ENCODE results near the gene MTG2.

MTG2 gene

GRCh38 chr20:62222972-62223371 lies 40.1 kb downstream of the MTG2 start:
- no peak for DNase-seq

- DNase-seq: no peak
Measured at GRCh38 chr20:62223571-62223970, 40.7 kb downstream of the MTG2 start.

DNA sequence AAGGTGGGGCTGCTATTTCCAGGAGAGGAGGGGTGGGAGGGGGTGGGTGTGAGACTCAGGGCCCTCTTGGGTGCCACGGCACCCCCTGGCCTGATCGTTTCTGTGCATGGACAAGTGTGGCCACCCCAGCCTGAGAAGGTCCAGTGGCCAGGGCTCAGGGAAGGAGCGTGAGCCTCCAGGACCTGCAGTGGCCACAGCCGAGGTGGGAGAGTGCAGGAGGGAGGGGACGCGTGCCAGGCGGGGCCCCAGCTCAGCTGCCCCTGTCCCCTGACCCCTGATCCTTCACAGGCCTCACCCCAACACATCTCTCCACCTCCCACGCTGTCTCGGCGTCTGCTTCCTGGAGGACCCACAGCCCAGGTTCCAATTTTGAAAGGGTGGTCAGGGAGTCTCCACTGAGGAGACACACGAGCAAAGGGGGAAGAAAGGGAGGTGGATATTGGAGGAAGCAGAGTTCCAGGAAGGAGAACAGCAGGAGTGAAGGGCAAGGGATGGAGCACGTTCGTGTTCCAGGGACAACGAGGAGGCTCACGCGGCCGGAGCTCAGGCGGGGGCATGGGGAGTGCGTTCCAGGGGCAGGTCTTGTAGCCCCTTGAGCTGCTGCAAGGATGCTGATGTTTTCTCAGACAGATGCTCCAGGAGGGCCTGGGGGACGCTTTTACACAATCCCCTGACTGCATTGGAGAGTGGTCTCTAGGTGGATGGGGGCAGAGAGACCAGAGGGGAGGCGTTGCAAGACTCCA lies 41.5 kb downstream of the MTG2 start:
- DNase-seq: no peak

DNA sequence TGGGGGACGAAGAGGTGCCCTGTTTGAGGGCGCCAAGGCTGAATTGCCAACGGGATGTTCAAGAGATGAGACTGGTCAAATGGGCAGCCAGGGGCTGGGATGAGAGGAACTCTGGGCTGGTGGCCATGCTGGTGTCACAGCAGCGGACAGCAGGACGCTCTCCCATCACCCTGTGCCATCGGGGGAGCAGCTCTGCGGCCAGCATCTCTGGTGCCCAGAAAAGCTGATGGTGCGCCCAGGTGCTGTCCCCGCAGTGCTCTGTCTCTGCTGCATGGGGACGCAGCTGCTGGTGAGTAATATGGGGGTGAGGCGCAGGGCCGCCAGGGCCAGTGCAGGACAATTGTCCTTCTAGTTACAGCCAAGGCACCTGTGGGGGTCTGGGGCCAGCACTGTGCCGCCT lies 42.2 kb downstream of the MTG2 start:
- DNase-seq: no peak

- DNase-seq: no peak
Measured at GRCh38 chr20:62225820-62226635, 43.2 kb downstream of the MTG2 start.

DNA sequence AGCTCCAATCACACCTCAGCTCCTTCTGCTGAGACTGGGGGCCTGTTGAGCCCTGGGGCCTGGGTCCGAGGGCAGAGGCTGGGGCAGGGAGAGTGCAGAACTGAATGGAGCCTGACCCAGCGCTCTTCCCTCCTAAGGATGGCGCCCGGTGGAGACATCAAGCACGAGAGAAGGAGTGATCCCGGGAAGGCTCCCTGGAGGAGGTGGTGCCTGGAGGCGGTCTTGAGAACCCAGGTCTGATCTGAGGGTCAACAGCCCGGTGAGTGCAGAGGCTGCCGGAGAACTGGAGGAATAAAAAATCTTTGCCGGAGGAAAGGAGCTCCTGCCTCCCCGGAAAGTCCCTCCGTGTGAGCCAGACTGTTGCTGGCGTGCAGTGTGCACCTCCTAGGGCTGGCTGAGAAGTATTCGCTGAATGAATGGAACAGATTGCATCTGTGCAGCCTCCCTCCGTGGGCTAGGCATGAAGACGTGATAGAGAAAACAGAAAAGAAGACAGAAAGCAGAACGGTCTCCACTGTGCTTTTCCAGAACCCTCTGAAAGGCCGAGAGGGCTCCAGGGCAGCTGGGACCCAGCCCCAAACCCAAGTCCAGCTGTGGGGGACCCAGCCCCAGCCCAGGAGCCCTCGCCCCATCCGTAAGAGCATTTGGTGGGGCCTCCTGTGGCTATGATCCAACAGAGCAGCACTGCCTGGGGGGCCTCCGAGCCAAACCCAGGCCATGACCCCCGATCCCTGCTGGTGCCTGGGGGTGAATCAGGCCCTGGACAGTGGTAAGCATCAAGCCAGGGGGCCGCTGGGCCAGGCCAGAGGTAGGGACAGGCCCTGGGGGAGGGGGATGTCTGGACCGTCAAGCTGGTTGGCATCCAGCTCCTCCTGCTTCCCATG lies 44.1 kb downstream of the MTG2 start:
- DNase-seq: no peak

GRCh38 chr20:62227591-62227976 lies 44.8 kb downstream of the MTG2 start:
- no peak for DNase-seq

GRCh38 chr20:62227977-62228958 lies 45.4 kb downstream of the MTG2 start:
- no peak for DNase-seq

GRCh38 chr20:62228982-62229545 lies 46.2 kb downstream of the MTG2 start:
- DNase-seq: no peak

DNA sequence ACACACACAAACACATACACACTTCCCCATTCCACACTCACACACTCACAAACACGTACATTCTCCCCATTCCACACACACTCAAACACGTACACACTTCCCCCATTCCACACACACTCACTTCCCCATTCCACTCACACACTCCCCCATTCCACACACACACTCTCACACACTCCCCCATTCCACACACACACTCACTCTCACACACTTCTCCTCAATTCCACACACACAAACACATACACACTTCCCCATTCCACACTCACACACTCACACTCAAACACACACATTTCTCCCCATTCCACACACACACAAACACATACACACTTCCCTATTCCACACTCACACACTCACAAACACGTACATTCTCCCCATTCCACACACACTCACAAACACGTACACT lies 46.8 kb downstream of the MTG2 start:
- no peak for DNase-seq

- no peak for DNase-seq
Measured at GRCh38 chr20:62230276-62230675, 47.4 kb downstream of the MTG2 start.

GRCh38 chr20:62230696-62231095 lies 47.9 kb downstream of the MTG2 start:
- no peak for DNase-seq

DNA sequence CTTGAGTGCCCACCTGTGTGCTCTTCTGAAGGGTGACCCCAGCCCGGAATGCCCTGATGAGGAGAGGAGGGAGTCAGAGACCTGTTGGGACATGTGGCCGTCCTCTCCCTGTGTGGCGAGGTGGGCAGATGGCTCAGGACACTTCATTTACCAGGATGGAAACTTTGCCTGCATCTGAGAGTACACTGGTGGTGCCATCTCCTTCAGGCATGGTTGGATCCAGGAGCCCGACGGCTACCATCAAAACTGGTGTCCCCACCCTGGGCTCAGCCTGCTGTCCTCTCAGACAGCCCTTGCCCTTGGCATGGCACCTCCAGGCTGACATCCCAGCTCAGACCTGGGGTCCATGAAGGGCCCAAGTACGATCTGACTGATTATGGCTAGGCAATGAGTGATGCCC lies 48.5 kb downstream of the MTG2 start:
- DNase-seq: no peak

DNA sequence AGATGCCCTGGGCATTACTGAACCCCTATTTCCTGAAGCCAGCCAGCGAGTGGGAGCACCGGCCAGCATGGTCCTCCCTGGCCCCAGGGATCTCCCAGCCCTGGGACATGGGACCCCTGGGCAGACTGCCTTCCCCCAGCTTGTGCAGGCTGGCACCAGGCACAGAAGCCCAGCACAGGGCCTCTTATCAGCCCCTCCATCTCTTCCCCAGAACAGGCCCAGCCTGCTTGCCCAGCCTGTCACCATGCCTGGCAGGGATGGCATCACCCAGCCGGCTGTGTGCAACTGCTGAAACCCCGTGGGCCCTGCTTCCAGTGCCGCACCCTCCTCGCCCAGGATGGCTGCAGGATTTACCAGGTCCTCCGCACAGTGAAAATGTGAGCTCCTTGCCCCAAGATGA lies 49.4 kb downstream of the MTG2 start:
- DNase-seq: no peak

GRCh38 chr20:62232770-62233645 lies 50.2 kb downstream of the MTG2 start:
- no peak for DNase-seq

DNA sequence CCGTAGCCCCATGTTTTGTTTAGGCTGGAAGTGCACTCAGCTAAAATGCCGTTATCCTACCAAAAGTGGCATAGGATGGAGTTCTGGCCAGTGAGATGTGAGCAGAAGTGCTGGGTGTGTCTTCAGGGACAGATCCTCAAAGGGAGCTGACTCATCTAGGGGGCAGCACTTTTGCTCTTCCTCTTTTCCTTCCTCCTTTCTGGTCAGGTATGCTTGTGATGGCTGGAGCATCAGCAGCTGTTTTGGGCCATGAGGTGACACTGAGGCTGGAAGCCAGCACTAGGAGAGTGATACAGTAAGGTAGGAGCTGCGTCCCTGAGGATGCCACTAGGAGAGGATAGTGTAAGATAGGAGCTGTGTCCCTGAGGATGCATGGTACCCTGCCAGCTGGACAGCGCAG lies 50.9 kb downstream of the MTG2 start:
- DNase-seq: no peak

DNA sequence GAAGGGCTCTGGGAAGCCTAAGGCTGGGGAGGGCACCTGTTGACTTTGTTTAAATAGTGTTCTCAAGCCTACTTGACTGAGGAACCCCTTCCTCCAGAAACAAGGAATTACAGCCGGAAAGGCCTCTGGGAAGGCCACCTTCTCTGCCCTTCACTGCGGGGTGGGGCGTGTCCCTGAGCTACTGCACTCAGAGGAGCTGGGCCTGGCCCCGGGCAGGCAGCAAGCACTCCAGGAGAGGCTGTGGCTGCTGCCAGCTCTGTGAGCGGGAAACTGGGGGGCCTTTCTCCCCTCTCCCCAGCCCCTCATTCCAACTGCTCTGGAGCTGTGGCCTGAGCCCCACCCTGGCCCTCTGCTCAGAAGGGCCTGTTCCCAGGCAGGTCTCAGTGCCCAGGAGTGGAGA lies 51.5 kb downstream of the MTG2 start:
- no peak for DNase-seq

- no peak for DNase-seq
Measured at GRCh38 chr20:62235001-62235776, 52.4 kb downstream of the MTG2 start.

DNA sequence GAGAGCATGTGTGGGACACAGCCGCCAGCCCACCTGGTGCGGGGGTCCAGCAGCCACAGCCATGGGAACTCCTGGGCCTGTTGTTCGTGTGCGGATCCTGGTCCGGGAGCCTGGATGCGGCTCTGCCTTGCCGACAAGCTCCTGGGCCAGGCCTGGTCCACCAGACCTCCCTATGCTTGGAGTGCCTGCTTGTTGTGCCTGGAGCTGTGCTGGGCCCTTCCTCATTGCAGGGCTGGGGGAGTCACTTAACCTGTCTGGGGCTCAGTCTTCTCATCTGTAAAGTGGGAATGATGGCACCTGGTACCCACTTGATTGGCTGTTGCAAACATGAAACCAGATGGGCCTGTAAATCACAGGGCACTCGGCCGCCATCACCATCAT lies 52.9 kb downstream of the MTG2 start:
- no peak for DNase-seq

GRCh38 chr20:62236200-62236599 lies 53.4 kb downstream of the MTG2 start:
- DNase-seq: no peak

Measured in stimulated activated CD8-positive, alpha-beta memory T cell treated with anti-CD3 and anti-CD28 coated beads, Interleukin-4, amount 100 ng/mL, for 48 hours (primary cell).